ENCODE results near the gene KCNJ9. TPM values are rescaled to one million over a fixed set of nuclear protein-coding genes. Genes with fewer than 3 reads are reported as not detected.

The KCNJ9 gene
- total RNA-seq, 1 experiment from 2014 or later: 0.05 TPM

GRCh38 chr1:160094291-160094625, 12.9 kb downstream of the KCNJ9 start:
- Histone ChIP-seq H3K9me3 (ENCODE audit: control insufficient read depth in 1 of 2, insufficient read depth in 1 of 2, low read depth in 1 of 2, low read length in 2 of 2) (no peaks in the 10 kb centered on the region), H3K27ac (ENCODE audit: low read depth, low read length) (no peak overlapping the region), H3K4me3 (replicated peaks in 1 of 2; ENCODE audit: low read depth in 1 of 2, low read length in 2 of 2) (no peak overlapping the region), H4K20me1 (ENCODE audit: insufficient read depth) (no peaks in the 10 kb centered on the region), H3K79me2 (ENCODE audit: insufficient read depth, low read length) (peaks cover 4% of the 10 kb centered on the region; the same call in 1 of the 2 replicates), H3K36me3 (ENCODE audit: control insufficient read depth in 1 of 2, insufficient read depth in 2 of 2, low read length in 2 of 2) (no peaks in the 10 kb centered on the region; a peak in 2 of 4 replicates), H3K9me2 (ENCODE audit: insufficient read depth) (no peaks in the 10 kb centered on the region), H3K27me3 (ENCODE audit: insufficient read depth, low read length) (no peaks in the 10 kb centered on the region), H2AFZ (ENCODE audit: low read depth, low read length, poor library complexity, severe bottlenecking) (no peak overlapping the region), H3K4me2 (ENCODE audit: low read length) (no peak overlapping the region), H3K4me1 (ENCODE audit: control insufficient read depth in 1 of 2, insufficient read depth in 2 of 2, low read length in 2 of 2) (peaks cover 7 to 16% of the 10 kb centered on the region in 2 experiments), H3K9ac (ENCODE audit: low read length) (no peak overlapping the region)
- no peak for ATAC-seq
- RAD21 ChIA-PET (ENCODE audit: low non-redundant PET in 1 of 2, low total read pairs in 2 of 2, uncharacterized antibody in 2 of 2, unreplicated experiment in 2 of 2): no interaction called here
- DNase-seq (ENCODE audit: low read depth, low spot score): no peak
- intact Hi-C loops (cut with micrococcal nuclease): no loop called here
- no TSS peak for BruUV-seq (replicated peaks)
- CTCF ChIA-PET: no interaction called here
- POLR2A ChIA-PET: no interaction called here
- TF ChIP-seq ATF3 (IDR thresholded peaks at IDR 0.05) (no peak), MAX (IDR thresholded peaks at IDR 0.05) (no peak), JUND (IDR thresholded peaks at IDR 0.05) (no peak), SP1 (IDR thresholded peaks at IDR 0.05; ENCODE audit: low read depth) (no peak), ZFX (IDR thresholded peaks at IDR 0.05) (no peak), CTCF (IDR thresholded peaks at IDR 0.05 in 2 of 3, conservative IDR thresholded peaks at IDR 0.05 in 1 of 3; ENCODE audit: borderline replicate concordance in 1 of 3, insufficient read depth in 1 of 3, low read depth in 2 of 3, low read length in 2 of 3) (no peak), EGR1 (IDR thresholded peaks at IDR 0.05; ENCODE audit: low read depth) (no peak), CBX3 (IDR thresholded peaks at IDR 0.05; ENCODE audit: low read depth) (no peak), RAD21 (IDR thresholded peaks at IDR 0.05; ENCODE audit: low read depth) (no peak), SIN3A (IDR thresholded peaks at IDR 0.05; ENCODE audit: low read depth) (no peak)

- Histone ChIP-seq H3K4me2 (ENCODE audit: low read length) (no peak overlapping the region), H3K9me3 (ENCODE audit: control insufficient read depth in 1 of 2, insufficient read depth in 1 of 2, low read depth in 1 of 2, low read length in 2 of 2) (no peaks in the 10 kb centered on the region), H3K27ac (ENCODE audit: low read depth, low read length) (no peak overlapping the region), H3K27me3 (ENCODE audit: insufficient read depth, low read length) (no peaks in the 10 kb centered on the region), H2AFZ (ENCODE audit: low read depth, low read length, poor library complexity, severe bottlenecking) (no peak overlapping the region), H3K79me2 (ENCODE audit: insufficient read depth, low read length) (peaks cover 4% of the 10 kb centered on the region; the same call in 1 of the 2 replicates), H3K4me3 (replicated peaks in 1 of 2; ENCODE audit: low read depth in 1 of 2, low read length in 2 of 2) (no peak overlapping the region), H3K9ac (ENCODE audit: low read length) (no peak overlapping the region), H3K4me1 (ENCODE audit: control insufficient read depth in 1 of 2, insufficient read depth in 2 of 2, low read length in 2 of 2) (peaks cover 9 to 19% of the 10 kb centered on the region in 2 experiments), H4K20me1 (ENCODE audit: insufficient read depth) (no peaks in the 10 kb centered on the region), H3K9me2 (ENCODE audit: insufficient read depth) (no peaks in the 10 kb centered on the region), H3K36me3 (ENCODE audit: control insufficient read depth in 1 of 2, insufficient read depth in 2 of 2, low read length in 2 of 2) (no peaks in the 10 kb centered on the region; a peak in 2 of 4 replicates)
- ATAC-seq: no peak
- intact Hi-C loops (cut with micrococcal nuclease): no loop called here
- DNase-seq (ENCODE audit: low read depth, low spot score): no peak
- ChIA-PET RAD21 (ENCODE audit: low non-redundant PET in 1 of 2, low total read pairs in 2 of 2, uncharacterized antibody in 2 of 2, unreplicated experiment in 2 of 2) (no interaction called here), POLR2A (no interaction called here), CTCF (no interaction called here)
- no peak for TF ChIP-seq ATF3 (IDR thresholded peaks at IDR 0.05)
- TF ChIP-seq CBX3 (IDR thresholded peaks at IDR 0.05; ENCODE audit: low read depth): no peak
- TF ChIP-seq YY1 (IDR thresholded peaks at IDR 0.05; ENCODE audit: extremely low read depth, insufficient replicate concordance, low read depth, low read length): no peak
- no peak for TF ChIP-seq RAD21 (IDR thresholded peaks at IDR 0.05; ENCODE audit: low read depth)
- TF ChIP-seq FOSL1 (IDR thresholded peaks at IDR 0.05; ENCODE audit: low read depth): no peak
- no peak for TF ChIP-seq SP1 (IDR thresholded peaks at IDR 0.05; ENCODE audit: low read depth)
- TF ChIP-seq JUND (IDR thresholded peaks at IDR 0.05): no peak
- BruUV-seq (replicated peaks): no TSS peak
Measured at GRCh38 chr1:160094806-160095205, 13.5 kb downstream of the KCNJ9 start.
